ENCODE results near the gene SEC24D.

The SEC24D gene

GRCh38 chr4:118772081-118772766 lies 63.7 kb downstream of the SEC24D start:
- peak; percentile 33 for DNase-seq (ENCODE audit: low spot score)
- in situ Hi-C loops (cut with MboI; ENCODE audit: low sequenced_read_pairs, unreplicated experiment): loop anchor here (10.0 kb wide), 1 partner anchor 113 kb away; the partner anchor contains the start of gene SYNPO2
- peak; percentile 28 for TF ChIP-seq CTCF (IDR thresholded peaks at IDR 0.05; ENCODE audit: borderline replicate concordance, control extremely low read depth, extremely low read depth, insufficient read depth, missing control alignments)

GRCh38 chr4:118770741-118771187 lies 65.2 kb downstream of the SEC24D start:
- no peak for TF ChIP-seq CTCF (IDR thresholded peaks at IDR 0.05; ENCODE audit: borderline replicate concordance, control extremely low read depth, extremely low read depth, insufficient read depth, missing control alignments)
- no peak for DNase-seq (ENCODE audit: low spot score)
- in situ Hi-C loops (cut with MboI; ENCODE audit: low sequenced_read_pairs, unreplicated experiment): loop anchor here (10.0 kb wide), 1 partner anchor 114 kb away; the partner anchor contains the start of gene SYNPO2

GRCh38 chr4:118769161-118769560 lies 66.8 kb downstream of the SEC24D start:
- in situ Hi-C loops (cut with MboI; ENCODE audit: low sequenced_read_pairs, unreplicated experiment): no loop called here
- no peak for TF ChIP-seq CTCF (IDR thresholded peaks at IDR 0.05; ENCODE audit: borderline replicate concordance, control extremely low read depth, extremely low read depth, insufficient read depth, missing control alignments)
- DNase-seq (ENCODE audit: low spot score): no peak

GRCh38 chr4:118767109-118767508 lies 68.8 kb downstream of the SEC24D start:
- in situ Hi-C loops (cut with MboI; ENCODE audit: low sequenced_read_pairs, unreplicated experiment): no loop called here
- TF ChIP-seq CTCF (IDR thresholded peaks at IDR 0.05; ENCODE audit: borderline replicate concordance, control extremely low read depth, extremely low read depth, insufficient read depth, missing control alignments): no peak
- no peak for DNase-seq (ENCODE audit: low spot score)

GRCh38 chr4:118765399-118765798 lies 70.5 kb downstream of the SEC24D start:
- DNase-seq (ENCODE audit: low spot score): no peak
- no peak for TF ChIP-seq CTCF (IDR thresholded peaks at IDR 0.05; ENCODE audit: borderline replicate concordance, control extremely low read depth, extremely low read depth, insufficient read depth, missing control alignments)
- in situ Hi-C loops (cut with MboI; ENCODE audit: low sequenced_read_pairs, unreplicated experiment): no loop called here

- no peak for TF ChIP-seq CTCF (IDR thresholded peaks at IDR 0.05; ENCODE audit: borderline replicate concordance, control extremely low read depth, extremely low read depth, insufficient read depth, missing control alignments)
- no peak for DNase-seq (ENCODE audit: low spot score)
- in situ Hi-C loops (cut with MboI; ENCODE audit: low sequenced_read_pairs, unreplicated experiment): no loop called here
Measured at GRCh38 chr4:118762730-118763477, 73.0 kb downstream of the SEC24D start.

Measured in GM13976 (cell line).